HEK293 (cell line): ENCODE measurements around the gene PMVK.

Experiments used
- CTCF ChIP-seq: fragments of 450-650 bp; formaldehyde crosslinking; IDR thresholded peaks from 2 replicates; pipeline ENCODE4 v1.5.1; 2016; ENCODE audit warnings: missing biosample characterization, missing genetic modification characterization
- MZF1 ChIP-seq: fragments of 450-650 bp; formaldehyde crosslinking; IDR thresholded peaks from 2 replicates; pipeline ENCODE4 v1.5.1; 2017; ENCODE audit warnings: missing biosample characterization, missing genetic modification characterization, borderline replicate concordance
- PRDM2 ChIP-seq: fragments of 450-650 bp; formaldehyde crosslinking; IDR thresholded peaks from 2 replicates; pipeline ENCODE4 v1.5.1; 2016; ENCODE audit warnings: missing biosample characterization, missing genetic modification characterization, borderline replicate concordance
- YY1 ChIP-seq: fragments of 450-650 bp; formaldehyde crosslinking; IDR thresholded peaks from 2 replicates; pipeline ENCODE4 v1.5.1; 2018; ENCODE audit warnings: missing biosample characterization, missing genetic modification characterization
- ZBTB21 ChIP-seq: fragments of 450-650 bp; formaldehyde crosslinking; IDR thresholded peaks from 2 replicates; pipeline ENCODE4 v1.5.1; 2017; ENCODE audit warnings: missing biosample characterization, missing genetic modification characterization
- ZNF155 ChIP-seq: fragments of 450-650 bp; formaldehyde crosslinking; IDR thresholded peaks from 2 replicates; pipeline ENCODE4 v1.5.1; 2016; ENCODE audit warnings: missing biosample characterization, missing genetic modification characterization
- ZNF548 ChIP-seq: fragments of 450-650 bp; formaldehyde crosslinking; IDR thresholded peaks from 2 replicates; pipeline ENCODE4 v1.5.1; 2016; ENCODE audit warnings: missing biosample characterization, missing genetic modification characterization
- ZNF629 ChIP-seq: fragments of 450-650 bp; formaldehyde crosslinking; IDR thresholded peaks from 2 replicates; pipeline ENCODE4 v1.5.1; 2017; ENCODE audit warnings: missing biosample characterization, missing genetic modification characterization
- ZNF704 ChIP-seq: fragments of 450-650 bp; formaldehyde crosslinking; IDR thresholded peaks from 2 replicates; pipeline ENCODE4 v1.5.1; 2016; ENCODE audit warnings: missing biosample characterization, missing genetic modification characterization
- ZNF785 ChIP-seq: fragments of 450-650 bp; formaldehyde crosslinking; IDR thresholded peaks from 2 replicates; pipeline ENCODE4 v1.5.1; 2016; ENCODE audit warnings: missing biosample characterization, missing genetic modification characterization
- ZNF837 ChIP-seq: fragments of 450-650 bp; formaldehyde crosslinking; IDR thresholded peaks from 2 replicates; pipeline ENCODE4 v1.5.1; 2016; ENCODE audit warnings: missing biosample characterization, missing genetic modification characterization
- ZSCAN30 ChIP-seq: fragments of 450-650 bp; IDR thresholded peaks from 2 replicates; pipeline ENCODE4 v1.5.1; 2018; ENCODE audit warnings: missing biosample characterization, mild to moderate bottlenecking, missing genetic modification characterization, moderate library complexity

GRCh38 chr1:154886281-154887015 is 50.1 kb downstream of the PMVK start:
- TF ChIP-seq CTCF: no peak
- TF ChIP-seq ZNF837 (tag by site-specific recombination): no peak
- TF ChIP-seq ZNF785 (tag by site-specific recombination): no peak
- TF ChIP-seq MZF1: no peak
- TF ChIP-seq ZSCAN30: no peak
- TF ChIP-seq ZNF629 (tag by site-specific recombination): no peak
- no peak for TF ChIP-seq ZNF155 (tag by site-specific recombination)
- TF ChIP-seq YY1: no peak
- TF ChIP-seq ZNF704: no peak
- TF ChIP-seq PRDM2 (tag by site-specific recombination): no peak
- no peak for TF ChIP-seq ZNF548 (tag by site-specific recombination)
- TF ChIP-seq ZBTB21 (tag by site-specific recombination): no peak
